ENCODE data around the gene CEND1. TPM values are rescaled to one million over a fixed set of nuclear protein-coding genes. Genes with fewer than 3 reads are reported as not detected.

CEND1 gene
- total RNA-seq, 1 donor from 2014 or later: not detected

- no peaks in the 10 kb centered on the region for H3K36me3 ChIP-seq
- ATAC-seq: no peak
- H3K4me1 ChIP-seq: no peaks in the 10 kb centered on the region
- no peak overlapping the region for H3K27ac ChIP-seq
- no peak for TF ChIP-seq CTCF (IDR thresholded peaks at IDR 0.05)
- intact Hi-C loops (cut with DNase I): no loop called here
- DNase-seq: no peak
- H3K4me3 ChIP-seq: no peak overlapping the region
- no peaks in the 10 kb centered on the region for H3K27me3 ChIP-seq
- H3K9me3 ChIP-seq: no peaks in the 10 kb centered on the region
These were observed 52.5 kb downstream of the CEND1 start for GRCh38 chr11:737366-737765.

Other genes with a start within 250 kb of the CEND1 start
- 5.9 TPM for gene LMNTD2, start 229.4 kb downstream of the CEND1 start, total RNA-seq
- 76.7 TPM for gene RASSF7, start 229.1 kb downstream of the CEND1 start, total RNA-seq
- gene PHRF1, start 213.6 kb downstream of the CEND1 start, total RNA-seq: 31.0 TPM
- gene IRF7, start 174.1 kb downstream of the CEND1 start, total RNA-seq: 56.2 TPM
- not detected for gene CDHR5, start 165.1 kb downstream of the CEND1 start, total RNA-seq
- not detected for gene SCT, start 162.9 kb downstream of the CEND1 start, total RNA-seq
- gene DRD4, start 152.8 kb downstream of the CEND1 start, total RNA-seq: 1.2 TPM
- gene DEAF1, start 94.9 kb downstream of the CEND1 start, total RNA-seq: 27.1 TPM
- 33.2 TPM for gene TMEM80, start 94.3 kb downstream of the CEND1 start, total RNA-seq
- 155 TPM for gene EPS8L2, start 83.9 kb downstream of the CEND1 start, total RNA-seq
- gene TALDO1, start 42.6 kb downstream of the CEND1 start, total RNA-seq: 196 TPM
- gene GATD1, start 12.6 kb downstream of the CEND1 start, total RNA-seq: 62.5 TPM
- gene SLC25A22, start 8.2 kb upstream of the CEND1 start, total RNA-seq: 20.8 TPM
- 13.1 TPM for gene PIDD1, start 15.1 kb upstream of the CEND1 start, total RNA-seq
- gene RPLP2, start 19.9 kb upstream of the CEND1 start, total RNA-seq: 1,548 TPM
- gene PNPLA2, start 28.8 kb upstream of the CEND1 start, total RNA-seq: 143 TPM
- gene CRACR2B, start 37.8 kb upstream of the CEND1 start, total RNA-seq: 34.3 TPM
- gene CD151, start 42.9 kb upstream of the CEND1 start, total RNA-seq: 486 TPM
- gene POLR2L, start 52.4 kb upstream of the CEND1 start, total RNA-seq: 138 TPM
- 167 TPM for gene TSPAN4, start 52.8 kb upstream of the CEND1 start, total RNA-seq
- gene CHID1, start 120.7 kb upstream of the CEND1 start, total RNA-seq: 52.9 TPM
- gene AP2A2, start 135.8 kb upstream of the CEND1 start, total RNA-seq: 92.0 TPM
- not detected for gene MUC6, start 246.6 kb upstream of the CEND1 start, total RNA-seq